Activated T-cell treated with anti-CD3 and anti-CD28 coated beads, Interleukin-2, amount 50 U/mL, for 1 hour (primary cell): ENCODE measurements around the gene DPP4.

ENCODE experiments used
- DNase-seq: peaks from one replicate; pipeline ENCODE4 v3.0.0-alpha.2; 2020

DPP4 gene

GRCh38 chr2:162016080-162016479 lies 57.9 kb downstream of the DPP4 start:
- no peak for DNase-seq

GRCh38 chr2:162014751-162015150 lies 59.3 kb downstream of the DPP4 start:
- DNase-seq = no peak

- DNase-seq = no peak
Observed at GRCh38 chr2:162013514-162014475, 60.2 kb downstream of the DPP4 start.

GRCh38 chr2:162012565-162013058 lies 61.4 kb downstream of the DPP4 start:
- DNase-seq = no peak

- no peak for DNase-seq
Observed at GRCh38 chr2:162011706-162012564, 62.1 kb downstream of the DPP4 start.

- DNase-seq = no peak
Observed at GRCh38 chr2:162009543-162009942, 64.5 kb downstream of the DPP4 start.

- DNase-seq = no peak
Observed at GRCh38 chr2:162007447-162008040, 66.5 kb downstream of the DPP4 start.

GRCh38 chr2:162006337-162006736 lies 67.7 kb downstream of the DPP4 start:
- DNase-seq = no peak

- no peak for DNase-seq
Observed at GRCh38 chr2:162004031-162004430, 70.0 kb downstream of the DPP4 start.

GRCh38 chr2:162002623-162003235 lies 71.3 kb downstream of the DPP4 start:
- no peak for DNase-seq

GRCh38 chr2:162000431-162000830 lies 73.6 kb downstream of the DPP4 start:
- no peak for DNase-seq

- no peak for DNase-seq
Observed at GRCh38 chr2:161999321-161999720, 74.7 kb downstream of the DPP4 start.

- DNase-seq = no peak
Observed at GRCh38 chr2:161998857-161999256, 75.2 kb downstream of the DPP4 start.

- no peak for DNase-seq
Observed at GRCh38 chr2:161997916-161998471, 76.0 kb downstream of the DPP4 start.

GRCh38 chr2:161995553-161996016 lies 78.4 kb downstream of the DPP4 start:
- no peak for DNase-seq

GRCh38 chr2:161994761-161995520 lies 79.1 kb downstream of the DPP4 start:
- DNase-seq = no peak

GRCh38 chr2:161992531-161992930 lies 81.5 kb downstream of the DPP4 start:
- peak; percentile 61 for DNase-seq

GRCh38 chr2:161991991-161992390 lies 82.0 kb downstream of the DPP4 start:
- no peak for DNase-seq

- no peak for DNase-seq
Observed at GRCh38 chr2:161990741-161991140, 83.3 kb downstream of the DPP4 start.

GRCh38 chr2:161990036-161990435 lies 84.0 kb downstream of the DPP4 start:
- DNase-seq = no peak

GRCh38 chr2:161988589-161988988 lies 85.4 kb downstream of the DPP4 start:
- no peak for DNase-seq
